22Rv1 (cell line): ENCODE results near the gene PPM1J.

Experiments
- CTCF ChIP-seq: fragments of 450-650 bp; IDR thresholded peaks from 2 replicates; pipeline ENCODE4 v1.5.1; 2017; ENCODE audit warnings: mild to moderate bottlenecking
- ZFX ChIP-seq: fragments of 450-650 bp; IDR thresholded peaks from 2 replicates; pipeline ENCODE4 v1.6.1; 2017; ENCODE audit warnings: antibody characterized with exemption, borderline replicate concordance

- TF ChIP-seq CTCF (no peak), ZFX (no peak)
These were observed 25.3 kb downstream of the PPM1J start for GRCh38 chr1:112689842-112690237.
